Right lobe of liver (tissue), 4 donors: ENCODE measurements around the gene TRPM6.

Experiments
- POLR2A ChIP-seq: fragments of 450-650 bp; IDR thresholded peaks from one replicate; pipeline ENCODE4 v1.6.1; 2017; ENCODE audit warnings: antibody characterized with exemption, mild to moderate bottlenecking
- TF ChIP-seq, protein P1 (sequence below), 4 donors: fragments of 200-600 bp in 3 of 4; fragments of 450-650 bp in 1 of 4; IDR thresholded peaks; one replicate each; pipeline versions ENCODE4 v1.5.1 to v1.8.0; 2016 to 2022; ENCODE audit warnings: antibody characterized with exemption in 4 of 4, mild to moderate bottlenecking in 2 of 4
- donor health status: DM: no; HTN: no; CAD: no.
- donor health status: DM: no; HTN: no; CAD: no.
- donor health status: DM: no; HTN: yes; CAD: no.

DNA sequence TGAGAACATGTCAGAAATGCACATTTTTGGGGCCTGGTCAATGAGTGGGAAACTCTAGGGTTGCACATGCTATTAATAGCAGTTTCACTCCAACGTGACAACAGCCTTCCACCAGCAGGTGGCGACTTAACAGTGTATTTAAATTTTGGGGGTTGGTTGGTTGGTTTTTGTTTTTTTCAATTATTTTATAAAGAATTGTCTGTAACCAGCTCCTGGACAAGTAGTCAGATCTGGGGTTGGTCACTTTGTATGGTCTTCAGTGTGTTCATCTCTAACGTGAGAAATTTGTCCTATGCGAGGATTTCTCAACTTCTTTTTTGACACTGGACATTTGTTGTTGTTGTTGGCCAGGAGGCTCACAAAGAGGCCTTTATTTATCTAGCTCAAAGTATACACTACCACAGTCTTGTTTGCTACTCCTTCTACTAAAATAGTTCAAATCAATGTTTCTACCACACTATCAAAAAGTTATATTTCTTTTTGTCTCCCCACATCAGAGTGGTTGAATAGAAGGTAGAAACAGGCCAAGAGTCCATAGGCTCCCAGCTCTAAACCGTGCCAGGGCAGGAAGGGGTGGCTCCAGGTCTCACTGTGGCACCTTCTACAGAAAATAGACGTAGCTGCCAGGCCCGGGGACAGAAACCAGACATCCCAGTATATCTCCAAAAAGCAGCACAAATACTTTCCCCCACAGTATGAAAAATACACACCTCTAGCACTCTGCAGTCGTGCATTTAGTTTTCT is 110.4 kb downstream of the TRPM6 start:
- no peak for TF ChIP-seq POLR2A
- TF ChIP-seq, protein P1, sequence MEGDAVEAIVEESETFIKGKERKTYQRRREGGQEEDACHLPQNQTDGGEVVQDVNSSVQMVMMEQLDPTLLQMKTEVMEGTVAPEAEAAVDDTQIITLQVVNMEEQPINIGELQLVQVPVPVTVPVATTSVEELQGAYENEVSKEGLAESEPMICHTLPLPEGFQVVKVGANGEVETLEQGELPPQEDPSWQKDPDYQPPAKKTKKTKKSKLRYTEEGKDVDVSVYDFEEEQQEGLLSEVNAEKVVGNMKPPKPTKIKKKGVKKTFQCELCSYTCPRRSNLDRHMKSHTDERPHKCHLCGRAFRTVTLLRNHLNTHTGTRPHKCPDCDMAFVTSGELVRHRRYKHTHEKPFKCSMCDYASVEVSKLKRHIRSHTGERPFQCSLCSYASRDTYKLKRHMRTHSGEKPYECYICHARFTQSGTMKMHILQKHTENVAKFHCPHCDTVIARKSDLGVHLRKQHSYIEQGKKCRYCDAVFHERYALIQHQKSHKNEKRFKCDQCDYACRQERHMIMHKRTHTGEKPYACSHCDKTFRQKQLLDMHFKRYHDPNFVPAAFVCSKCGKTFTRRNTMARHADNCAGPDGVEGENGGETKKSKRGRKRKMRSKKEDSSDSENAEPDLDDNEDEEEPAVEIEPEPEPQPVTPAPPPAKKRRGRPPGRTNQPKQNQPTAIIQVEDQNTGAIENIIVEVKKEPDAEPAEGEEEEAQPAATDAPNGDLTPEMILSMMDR (IDR thresholded peaks at IDR 0.05), result peak; percentile 67 to 80 (median 75)
